K562 (cell line): Measurements from ENCODE around the gene SAMD8. TPM values are rescaled to one million over a fixed set of nuclear protein-coding genes. Genes with fewer than 3 reads are reported as not detected.
A peak's percentile ranks its signal among the peaks of the same experiment; 100 is the strongest.

Experiments used
- CAMTA2 ChIP-seq: fragments of 250-450 bp; sonication (Bioruptor Pico); conservative IDR thresholded peaks from 2 replicates; pipeline ENCODE4 v1.5.1; 2022
- CHD1 ChIP-seq: fragments of 200-600 bp; sonication (generic); IDR thresholded peaks from one replicate; pipeline ENCODE4 v1.6.1; 2012; ENCODE audit warnings: mild to moderate bottlenecking, moderate library complexity, low read length, inconsistent platforms
- DIDO1 ChIP-seq: fragments of 450-650 bp; IDR thresholded peaks from 2 replicates; pipeline ENCODE4 v1.6.1; 2016; ENCODE audit warnings: low read depth, missing biosample characterization, missing genetic modification characterization
- FOSL1 ChIP-seq: fragments of 200-800 bp; sonication (Bioruptor generic); conservative IDR thresholded peaks from 2 replicates; pipeline ENCODE4 v1.6.1; 2016; ENCODE audit warnings: missing genetic modification characterization, missing compliant biosample characterization
- HNRNPK ChIP-seq: fragments of 200-400 bp; formaldehyde crosslinking; IDR thresholded peaks from one replicate; pipeline ENCODE4 v1.6.1; 2018; ENCODE audit warnings: mild to moderate bottlenecking, low read depth, low read length; ENCODE audit not compliant: poor library complexity, severe bottlenecking
- HNRNPLL ChIP-seq: fragments of 200-400 bp; formaldehyde crosslinking; IDR thresholded peaks from 2 replicates; pipeline ENCODE4 v1.6.1; 2017; ENCODE audit warnings: low read length, low read depth, mild to moderate bottlenecking; ENCODE audit not compliant: poor library complexity, severe bottlenecking
- NFE2 ChIP-seq: IDR thresholded peaks from 2 replicates; pipeline ENCODE4 v1.6.1; 2014; ENCODE audit warnings: antibody characterized with exemption, low read depth
- POU5F1 ChIP-seq: fragments of 150-350 bp; IDR thresholded peaks from 2 replicates; pipeline ENCODE4 v1.6.1; 2014; ENCODE audit warnings: borderline replicate concordance, low read length, low read depth, mild to moderate bottlenecking; ENCODE audit not compliant: partially characterized antibody
- RAD21 ChIP-seq, 2 experiments: fragments of 250-450 bp in 1 of 2; fragments of 450-650 bp in 1 of 2; sonication (Bioruptor Pico) in 1 of 2; formaldehyde crosslinking in 1 of 2; IDR thresholded peaks in 1 of 2; conservative IDR thresholded peaks in 1 of 2; 2 replicates each; pipeline versions ENCODE4 v1.4.0 to v1.8.0; 2020 to 2022; ENCODE audit warnings: mild to moderate bottlenecking in 2 of 2, moderate library complexity in 1 of 2
- RBBP5 ChIP-seq: fragments of 200-600 bp; sonication (generic); IDR thresholded peaks from 2 replicates; pipeline ENCODE4 v1.6.1; 2012; ENCODE audit warnings: borderline replicate concordance, mild to moderate bottlenecking, low read length, control low read depth, inconsistent platforms; ENCODE audit not compliant: insufficient read depth, poor library complexity, severe bottlenecking
- SIN3B ChIP-seq: fragments of 450-650 bp; IDR thresholded peaks from 2 replicates; pipeline ENCODE4 v1.6.1; 2017; ENCODE audit warnings: low read depth, mild to moderate bottlenecking, moderate library complexity
- SPI1 ChIP-seq: IDR thresholded peaks from 2 replicates; pipeline ENCODE4 v1.6.1; 2011; ENCODE audit warnings: low read depth, low read length, control low read depth, borderline replicate concordance
- ZC3H11A ChIP-seq: IDR thresholded peaks from 2 replicates; pipeline ENCODE4 v1.6.1; 2012; ENCODE audit warnings: low read depth, low read length, improper control_type of control experiment
- ZFP36 ChIP-seq: fragments of 150-350 bp; IDR thresholded peaks from 2 replicates; pipeline ENCODE4 v1.6.1; 2018; ENCODE audit warnings: low read length, low read depth; ENCODE audit not compliant: partially characterized antibody
- ZNF134 ChIP-seq: fragments of 250-450 bp; sonication (Bioruptor Pico); conservative IDR thresholded peaks from 2 replicates; pipeline ENCODE4 v1.4.0; 2020
- ZNF274 ChIP-seq: IDR thresholded peaks from 2 replicates; pipeline ENCODE4 v1.6.1; 2011; ENCODE audit warnings: low read depth, mild to moderate bottlenecking, low read length, moderate library complexity, borderline replicate concordance
- ZNF3 ChIP-seq: fragments of 250-450 bp; sonication (Bioruptor Pico); IDR thresholded peaks from 2 replicates; pipeline ENCODE4 v1.5.0; 2021; ENCODE audit warnings: mild to moderate bottlenecking, moderate library complexity
- polyA plus RNA-seq, 8 experiments: library from polyadenylated mRNA; depleted of rRNA in 4 of 8; stranded (reverse) in 5 of 8; unstranded in 3 of 8; fragments of >200 nt; fragmentation: Nextera tagmentation in 2 of 8; fragmentation: Illumina TruSeq in 1 of 8; extraction: Ambion mirVana in 2 of 8; extraction: Trizol in 1 of 8; gene quantifications; 2 replicates each; pipeline versions ENCODE4 v1.2.1 to v1.2.3, GENCODE V29; 2011 to 2014; ENCODE audit warnings: inconsistent platforms in 1 of 8, missing spikeins in 1 of 8
- total RNA-seq, 7 experiments: library from RNA; depleted of rRNA in 6 of 7; stranded (reverse); fragments of >200 nt in 6 of 7; fragmentation: Illumina TruSeq in 2 of 7; extraction: Trizol in 2 of 7; gene quantifications; 2 replicates each; pipeline versions ENCODE4 v1.2.1 to v1.2.3, GENCODE V29; 2011 to 2021; ENCODE audit warnings: low replicate concordance in 1 of 7
- TF ChIP-seq, protein P1 (sequence below): fragments of 450-650 bp; IDR thresholded peaks from 2 replicates; pipeline ENCODE4 v1.6.1; 2018; ENCODE audit warnings: mild to moderate bottlenecking, low read depth; ENCODE audit not compliant: partially characterized antibody
- TF ChIP-seq, protein P2 (sequence below): fragments of 250-450 bp; sonication (Bioruptor Pico); IDR thresholded peaks from 2 replicates; pipeline ENCODE4 v1.5.0; 2020; ENCODE audit warnings: mild to moderate bottlenecking
- TF ChIP-seq, protein P3 (sequence below): fragments of 250-450 bp; sonication (Bioruptor Pico); IDR thresholded peaks from 2 replicates; pipeline ENCODE4 v1.4.0; 2020; ENCODE audit warnings: mild to moderate bottlenecking
- TF ChIP-seq, protein P4 (sequence below): conservative IDR thresholded peaks from 2 replicates; pipeline ENCODE4 v1.6.1; 2011; ENCODE audit warnings: low read depth, mild to moderate bottlenecking, low read length; ENCODE audit not compliant: control insufficient read depth

Gene SAMD8
- total and polyA plus RNA-seq, 9 of the 15 experiments (the other 6 are each of a cell fraction or from before 2014, with no cell fraction given): 2.7 to 16.1 (median 6.2) TPM

DNA sequence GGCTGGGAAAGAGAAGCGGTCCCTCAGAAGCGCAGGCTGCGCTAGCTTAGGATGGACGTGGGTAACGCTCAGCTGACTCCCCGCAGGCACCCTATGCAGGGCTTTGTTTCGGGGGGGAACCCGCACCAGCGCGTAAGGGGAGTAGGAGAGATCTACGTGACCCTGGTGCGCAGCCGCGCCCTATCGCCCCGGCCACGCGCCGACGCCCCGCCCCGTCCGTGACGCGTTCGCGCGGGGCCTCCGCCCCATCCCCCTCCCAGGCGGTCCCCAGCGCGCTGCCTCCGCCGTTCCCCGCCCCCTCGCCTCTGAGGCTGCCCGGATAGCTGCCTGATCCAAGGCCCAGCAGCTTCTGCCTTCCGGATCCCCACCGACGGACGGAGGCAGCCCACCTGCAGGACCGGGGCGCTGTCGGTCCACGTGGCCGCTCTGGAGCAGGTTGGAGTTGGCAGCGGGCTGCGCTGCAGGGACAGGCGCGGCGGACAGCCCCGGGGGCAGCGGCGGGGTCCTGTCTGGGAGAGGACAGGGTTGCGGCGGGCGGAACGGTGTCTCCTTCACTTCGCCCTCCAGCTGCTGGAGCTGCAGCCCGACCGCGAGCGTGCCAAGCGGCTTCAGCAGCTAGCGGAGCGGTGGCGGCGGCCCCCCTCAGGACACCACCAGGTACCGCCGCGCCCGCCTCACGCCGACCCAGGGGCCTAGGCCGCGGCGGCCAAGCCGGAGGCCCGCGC is 99.0 kb downstream of the SAMD8 start, which contains the start of gene VDAC2 (continued):
- TF ChIP-seq RBBP5 (peak; percentile 98), DIDO1 (tag) (peak; percentile 71; the same call in 1 of the 2 replicates), ZFP36 (peak; percentile 18), NFE2 (peak; percentile 100), RAD21 (CRISPR knock-in tag; conservative IDR thresholded peaks at IDR 0.05 in 1 of 2, IDR thresholded peaks at IDR 0.05 in 1 of 2) (0 out of 4 replicates have a peak, but pooled peaks of 1 of the 2 experiments have one; percentile 22), ZC3H11A (0 out of 2 replicates have a peak, but pooled peaks have one; percentile 14), ZNF274 (no peak), POU5F1 (peak; percentile 33), CAMTA2 (CRISPR knock-in tag) (peak; percentile 76; the same call in 1 of the 2 replicates), ZNF3 (CRISPR knock-in tag) (no peak), HNRNPK (peak; percentile 64), SPI1 (0 out of 2 replicates have a peak, but pooled peaks have one; percentile 17), CHD1 (peak; percentile 99), FOSL1 (tag) (peak; percentile 27), SIN3B (peak; percentile 91), HNRNPLL (peak; percentile 91), ZNF134 (CRISPR knock-in tag) (no peak)
- TF ChIP-seq, protein P1, sequence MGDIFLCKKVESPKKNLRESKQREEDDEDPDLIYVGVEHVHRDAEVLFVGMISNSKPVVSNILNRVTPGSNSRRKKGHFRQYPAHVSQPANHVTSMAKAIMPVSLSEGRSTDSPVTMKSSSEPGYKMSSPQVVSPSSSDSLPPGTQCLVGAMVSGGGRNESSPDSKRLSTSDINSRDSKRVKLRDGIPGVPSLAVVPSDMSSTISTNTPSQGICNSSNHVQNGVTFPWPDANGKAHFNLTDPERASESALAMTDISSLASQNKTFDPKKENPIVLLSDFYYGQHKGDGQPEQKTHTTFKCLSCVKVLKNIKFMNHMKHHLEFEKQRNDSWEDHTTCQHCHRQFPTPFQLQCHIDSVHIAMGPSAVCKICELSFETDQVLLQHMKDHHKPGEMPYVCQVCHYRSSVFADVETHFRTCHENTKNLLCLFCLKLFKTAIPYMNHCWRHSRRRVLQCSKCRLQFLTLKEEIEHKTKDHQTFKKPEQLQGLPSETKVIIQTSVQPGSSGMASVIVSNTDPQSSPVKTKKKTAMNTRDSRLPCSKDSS: no peak
- TF ChIP-seq, protein P2, sequence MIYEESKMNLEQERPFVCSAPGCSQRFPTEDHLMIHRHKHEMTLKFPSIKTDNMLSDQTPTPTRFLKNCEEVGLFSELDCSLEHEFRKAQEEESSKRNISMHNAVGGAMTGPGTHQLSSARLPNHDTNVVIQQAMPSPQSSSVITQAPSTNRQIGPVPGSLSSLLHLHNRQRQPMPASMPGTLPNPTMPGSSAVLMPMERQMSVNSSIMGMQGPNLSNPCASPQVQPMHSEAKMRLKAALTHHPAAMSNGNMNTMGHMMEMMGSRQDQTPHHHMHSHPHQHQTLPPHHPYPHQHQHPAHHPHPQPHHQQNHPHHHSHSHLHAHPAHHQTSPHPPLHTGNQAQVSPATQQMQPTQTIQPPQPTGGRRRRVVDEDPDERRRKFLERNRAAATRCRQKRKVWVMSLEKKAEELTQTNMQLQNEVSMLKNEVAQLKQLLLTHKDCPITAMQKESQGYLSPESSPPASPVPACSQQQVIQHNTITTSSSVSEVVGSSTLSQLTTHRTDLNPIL (CRISPR knock-in tag): 0 out of 2 replicates have a peak, but pooled peaks have one; percentile 31
- TF ChIP-seq, protein P3, sequence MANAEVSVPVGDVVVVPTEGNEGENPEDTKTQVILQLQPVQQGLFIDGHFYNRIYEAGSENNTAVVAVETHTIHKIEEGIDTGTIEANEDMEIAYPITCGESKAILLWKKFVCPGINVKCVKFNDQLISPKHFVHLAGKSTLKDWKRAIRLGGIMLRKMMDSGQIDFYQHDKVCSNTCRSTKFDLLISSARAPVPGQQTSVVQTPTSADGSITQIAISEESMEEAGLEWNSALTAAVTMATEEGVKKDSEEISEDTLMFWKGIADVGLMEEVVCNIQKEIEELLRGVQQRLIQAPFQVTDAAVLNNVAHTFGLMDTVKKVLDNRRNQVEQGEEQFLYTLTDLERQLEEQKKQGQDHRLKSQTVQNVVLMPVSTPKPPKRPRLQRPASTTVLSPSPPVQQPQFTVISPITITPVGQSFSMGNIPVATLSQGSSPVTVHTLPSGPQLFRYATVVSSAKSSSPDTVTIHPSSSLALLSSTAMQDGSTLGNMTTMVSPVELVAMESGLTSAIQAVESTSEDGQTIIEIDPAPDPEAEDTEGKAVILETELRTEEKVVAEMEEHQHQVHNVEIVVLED (CRISPR knock-in tag): peak; percentile 85
- TF ChIP-seq, protein P4, sequence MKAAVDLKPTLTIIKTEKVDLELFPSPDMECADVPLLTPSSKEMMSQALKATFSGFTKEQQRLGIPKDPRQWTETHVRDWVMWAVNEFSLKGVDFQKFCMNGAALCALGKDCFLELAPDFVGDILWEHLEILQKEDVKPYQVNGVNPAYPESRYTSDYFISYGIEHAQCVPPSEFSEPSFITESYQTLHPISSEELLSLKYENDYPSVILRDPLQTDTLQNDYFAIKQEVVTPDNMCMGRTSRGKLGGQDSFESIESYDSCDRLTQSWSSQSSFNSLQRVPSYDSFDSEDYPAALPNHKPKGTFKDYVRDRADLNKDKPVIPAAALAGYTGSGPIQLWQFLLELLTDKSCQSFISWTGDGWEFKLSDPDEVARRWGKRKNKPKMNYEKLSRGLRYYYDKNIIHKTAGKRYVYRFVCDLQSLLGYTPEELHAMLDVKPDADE: peak; percentile 88
